Measurements from ENCODE around the gene SHOX. TPM values are rescaled to one million over a fixed set of nuclear protein-coding genes. Genes with fewer than 3 reads are reported as not detected.
"Not testable (repeated sequence)": the region's sequence is repeated elsewhere in the genome, so short reads cannot be mapped to it uniquely, and the experiment has no call there.

SHOX gene
- total RNA-seq, 3 donors from 2014 or later (not counting 1 experiment from before 2014, with no cell fraction given) = not detected

GRCh38 chrX:590693-591404, 39.7 kb upstream of the SHOX start:
- Histone ChIP-seq H3K36me3 (ENCODE audit: control insufficient read depth, insufficient read depth, low read length) (no peaks in the 10 kb centered on the region), H3K9me3 (ENCODE audit: control insufficient read depth, insufficient read depth, low read length) (no peaks in the 10 kb centered on the region), H3K4me3 (ENCODE audit: low read length) (no peak overlapping the region), H3K4me1 (ENCODE audit: control insufficient read depth, insufficient read depth, low read length) (no peaks in the 10 kb centered on the region), H3K27me3 (ENCODE audit: control insufficient read depth, insufficient read depth, low read length) (no peaks in the 10 kb centered on the region), H3K27ac (ENCODE audit: low read length) (no peak overlapping the region)
- WGBS (ENCODE audit: insufficient coverage) = 81% methylated on average over 24 of the region's 24 CpGs
- intact Hi-C loops (cut with micrococcal nuclease) = no loop called here
- Mint-ChIP-seq H3K27me3 (ENCODE audit: low read depth in 2 of 2) (no peaks in the 10 kb centered on the region), H3K36me3 (no peaks in the 10 kb centered on the region), H3K27ac (no peak overlapping the region), H3K4me3 (no peak overlapping the region), H3K4me1 (no peaks in the 10 kb centered on the region), H3K9me3 (peaks cover 2 to 6% of the 10 kb centered on the region in 2 donors)
- DNase-seq = no peak
- ATAC-seq = no peak
- TF ChIP-seq CTCF (IDR thresholded peaks at IDR 0.05) = no peak

DNA sequence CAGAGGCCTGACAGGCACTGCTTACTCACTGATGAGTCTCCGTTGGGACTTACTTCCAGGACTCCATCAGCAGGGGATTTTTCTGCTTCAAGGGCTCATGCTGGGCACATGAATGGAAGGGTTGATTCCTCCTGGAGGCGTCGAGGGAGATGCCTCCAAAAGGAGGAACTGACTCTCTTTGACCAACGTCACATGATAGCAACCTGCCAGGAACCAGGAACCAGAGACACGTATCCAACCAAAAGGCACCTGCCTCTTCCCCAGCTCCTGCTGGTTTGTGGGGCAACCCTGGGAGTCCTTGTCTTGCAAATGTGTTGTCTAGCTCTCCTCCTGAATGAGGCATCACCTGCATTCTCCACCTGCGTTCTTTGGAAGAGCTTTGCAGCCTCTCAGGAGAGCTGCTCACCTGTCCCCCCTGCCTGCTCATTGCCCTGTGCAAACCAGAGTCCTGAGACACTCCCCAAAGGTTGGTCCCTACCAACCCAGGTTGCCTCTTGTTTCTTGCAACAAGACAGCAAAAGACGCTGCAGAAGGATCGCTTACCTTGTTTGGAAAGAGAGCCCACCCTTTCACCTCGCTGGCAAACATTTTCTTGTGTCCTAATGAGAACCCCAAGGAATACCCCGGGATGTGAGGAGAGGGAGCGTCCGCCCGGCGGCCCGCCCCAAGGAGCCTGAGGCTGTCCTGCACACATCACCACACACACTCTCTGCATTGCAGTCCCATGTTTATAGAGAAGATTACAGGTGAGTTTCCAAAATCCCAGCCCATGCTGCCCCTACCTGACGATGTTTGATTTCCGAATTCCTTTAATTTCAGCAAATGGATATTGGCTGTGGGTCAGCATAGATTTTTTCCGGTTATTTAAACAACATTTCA, 30.5 kb upstream of the SHOX start:
- H3K4me3 Mint-ChIP-seq = no peak overlapping the region
- no peak overlapping the region for H3K27ac ChIP-seq (ENCODE audit: low read length)
- DNase-seq = no peak
- no peaks in the 10 kb centered on the region for H3K36me3 Mint-ChIP-seq
- no peak for TF ChIP-seq CTCF (IDR thresholded peaks at IDR 0.05)
- 55% methylated on average over 16 of the region's 18 CpGs for WGBS (ENCODE audit: insufficient coverage)
- H3K27me3 Mint-ChIP-seq (ENCODE audit: low read depth in 2 of 2) = no peaks in the 10 kb centered on the region
- H3K9me3 ChIP-seq (ENCODE audit: control insufficient read depth, insufficient read depth, low read length) = peaks cover 4% of the 10 kb centered on the region
- H3K4me3 ChIP-seq (ENCODE audit: low read length) = no peak overlapping the region
- ATAC-seq = no peak
- no peaks in the 10 kb centered on the region for H3K36me3 ChIP-seq (ENCODE audit: control insufficient read depth, insufficient read depth, low read length)
- no peaks in the 10 kb centered on the region for H3K27me3 ChIP-seq (ENCODE audit: control insufficient read depth, insufficient read depth, low read length)
- no peaks in the 10 kb centered on the region for H3K4me1 Mint-ChIP-seq
- intact Hi-C loops (cut with micrococcal nuclease) = no loop called here
- H3K27ac Mint-ChIP-seq = no peak overlapping the region
- no peaks in the 10 kb centered on the region for H3K4me1 ChIP-seq (ENCODE audit: control insufficient read depth, insufficient read depth, low read length)
- peaks cover 16 to 18% of the 10 kb centered on the region in 2 donors for H3K9me3 Mint-ChIP-seq

- H3K4me1 ChIP-seq (ENCODE audit: control insufficient read depth, insufficient read depth, low read length); H3K9me3 ChIP-seq (ENCODE audit: control insufficient read depth, insufficient read depth, low read length); H3K27me3 Mint-ChIP-seq (ENCODE audit: low read depth in 2 of 2); H3K27ac ChIP-seq (ENCODE audit: low read length); H3K4me3 ChIP-seq (ENCODE audit: low read length); H3K9me3 Mint-ChIP-seq; H3K4me1 Mint-ChIP-seq; DNase-seq; H3K27ac Mint-ChIP-seq; H3K4me3 Mint-ChIP-seq; H3K36me3 ChIP-seq (ENCODE audit: control insufficient read depth, insufficient read depth, low read length); H3K27me3 ChIP-seq (ENCODE audit: control insufficient read depth, insufficient read depth, low read length); H3K36me3 Mint-ChIP-seq; ATAC-seq; intact Hi-C loops (cut with micrococcal nuclease): not testable (repeated sequence)
- WGBS (ENCODE audit: insufficient coverage) = 89% methylated on average over 7 of the region's 9 CpGs
These were observed 27.6 kb upstream of the SHOX start for GRCh38 chrX:603029-603428.

DNA sequence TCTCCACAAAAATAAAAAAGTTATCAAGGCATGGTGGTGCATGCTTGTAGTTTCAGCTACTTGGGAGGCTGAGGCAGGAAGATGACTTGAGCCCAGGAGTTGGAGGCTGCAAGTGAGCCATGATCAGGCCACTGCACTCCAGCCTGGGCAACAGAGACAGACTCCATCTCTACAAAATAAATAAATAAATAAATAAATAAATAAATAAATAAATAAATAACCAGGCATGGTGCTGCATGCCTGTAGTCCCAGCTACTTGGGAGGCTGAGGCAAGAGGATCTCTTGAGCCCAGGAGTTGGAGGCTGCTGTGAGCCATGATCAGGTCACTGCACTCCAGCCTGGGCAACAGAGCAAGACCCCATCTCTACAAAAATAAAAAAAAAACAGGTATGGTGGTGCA, 26.0 kb upstream of the SHOX start:
- H3K27me3 ChIP-seq (ENCODE audit: control insufficient read depth, insufficient read depth, low read length); H3K4me1 Mint-ChIP-seq; H3K27ac Mint-ChIP-seq; H3K4me3 ChIP-seq (ENCODE audit: low read length); H3K4me1 ChIP-seq (ENCODE audit: control insufficient read depth, insufficient read depth, low read length); ATAC-seq; H3K4me3 Mint-ChIP-seq; H3K9me3 Mint-ChIP-seq; H3K9me3 ChIP-seq (ENCODE audit: control insufficient read depth, insufficient read depth, low read length); H3K27me3 Mint-ChIP-seq (ENCODE audit: low read depth in 2 of 2); H3K27ac ChIP-seq (ENCODE audit: low read length); H3K36me3 ChIP-seq (ENCODE audit: control insufficient read depth, insufficient read depth, low read length); DNase-seq; intact Hi-C loops (cut with micrococcal nuclease); H3K36me3 Mint-ChIP-seq: not testable (repeated sequence)

- H3K36me3 ChIP-seq (ENCODE audit: control insufficient read depth, insufficient read depth, low read length); H3K9me3 ChIP-seq (ENCODE audit: control insufficient read depth, insufficient read depth, low read length); H3K4me3 Mint-ChIP-seq; H3K27ac Mint-ChIP-seq; ATAC-seq; H3K4me1 Mint-ChIP-seq; intact Hi-C loops (cut with micrococcal nuclease); H3K27me3 Mint-ChIP-seq (ENCODE audit: low read depth in 2 of 2); H3K9me3 Mint-ChIP-seq; DNase-seq; H3K36me3 Mint-ChIP-seq; H3K27ac ChIP-seq (ENCODE audit: low read length); H3K4me3 ChIP-seq (ENCODE audit: low read length); H3K27me3 ChIP-seq (ENCODE audit: control insufficient read depth, insufficient read depth, low read length); H3K4me1 ChIP-seq (ENCODE audit: control insufficient read depth, insufficient read depth, low read length): not testable (repeated sequence)
- 70% methylated on average over 2 of the region's 3 CpGs for WGBS (ENCODE audit: insufficient coverage)
These were observed 22.5 kb upstream of the SHOX start for GRCh38 chrX:608088-608487.

Measured in natural killer cell (primary cell).